Spleen (tissue), 7 donors: ENCODE results near the gene MSI2.

ENCODE experiments used
- POLR2A ChIP-seq, 3 donors: fragments of 450-650 bp; IDR thresholded peaks; one replicate each; pipeline ENCODE4 v1.5.1; 2017; ENCODE audit warnings: antibody characterized with exemption in 3 of 3, mild to moderate bottlenecking in 1 of 3
- POLR2AphosphoS5 ChIP-seq, 3 donors: sonication (generic); formaldehyde crosslinking; IDR thresholded peaks; one replicate each; pipeline ENCODE4 v1.5.1; 2017; ENCODE audit warnings: antibody characterized with exemption in 3 of 3
- TF ChIP-seq, protein P1 (sequence below), 11 experiments: fragments of 200-600 bp in 7 of 11; fragments of 450-650 bp in 4 of 11; sonication (generic) in 4 of 11; IDR thresholded peaks in 8 of 11; conservative IDR thresholded peaks in 3 of 11; 1 replicate in 7 of 11; 2 replicates in 4 of 11; pipeline versions ENCODE4 v1.4.0 to v1.8.0; 2016 to 2021; ENCODE audit warnings: antibody characterized with exemption in 11 of 11, inconsistent platforms in 4 of 11, mild to moderate bottlenecking in 1 of 11
- donor health status: DM: no; HTN: no; CAD: no; lungs with moderate emphysema.
- donor health status: DM: no; HTN: no; CAD: no.
- donor health status: DM: no; HTN: no; CAD: no.

DNA sequence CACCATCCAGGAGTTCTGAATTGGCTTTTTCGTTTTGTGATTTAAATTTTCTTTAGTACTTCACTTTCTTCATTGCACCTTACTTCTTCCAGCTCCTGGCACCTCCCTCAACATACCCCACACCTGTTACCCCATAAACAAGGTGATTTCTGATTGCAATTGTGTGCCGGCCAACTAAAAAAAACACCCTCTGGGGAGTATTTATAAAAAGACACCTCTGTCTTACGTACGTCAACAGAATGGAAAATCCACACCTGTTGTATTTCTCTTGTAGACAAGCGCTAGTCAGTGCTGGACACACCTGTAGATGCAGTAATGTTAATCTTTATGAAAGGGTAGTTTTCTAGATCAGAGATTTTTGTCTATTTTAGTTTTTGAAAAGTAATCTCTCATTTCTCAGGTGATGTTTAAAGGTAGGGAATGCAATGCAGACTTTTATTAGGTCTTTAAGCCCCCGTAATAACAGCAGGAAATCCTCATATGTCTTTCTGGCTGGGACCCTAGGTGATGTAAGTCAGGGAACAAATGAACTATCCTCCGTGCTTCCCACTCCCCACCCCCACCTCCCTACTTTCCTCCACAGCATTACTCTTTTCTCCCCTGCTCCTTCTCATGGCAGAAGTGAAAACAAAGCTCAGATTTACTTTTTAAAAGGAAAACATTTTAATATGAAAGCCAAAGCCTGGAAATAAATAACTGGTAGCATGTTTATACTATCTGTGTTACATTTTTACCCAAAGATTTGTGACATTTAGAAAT, 4.2 kb downstream of the MSI2 start:
- TF ChIP-seq, protein P1, sequence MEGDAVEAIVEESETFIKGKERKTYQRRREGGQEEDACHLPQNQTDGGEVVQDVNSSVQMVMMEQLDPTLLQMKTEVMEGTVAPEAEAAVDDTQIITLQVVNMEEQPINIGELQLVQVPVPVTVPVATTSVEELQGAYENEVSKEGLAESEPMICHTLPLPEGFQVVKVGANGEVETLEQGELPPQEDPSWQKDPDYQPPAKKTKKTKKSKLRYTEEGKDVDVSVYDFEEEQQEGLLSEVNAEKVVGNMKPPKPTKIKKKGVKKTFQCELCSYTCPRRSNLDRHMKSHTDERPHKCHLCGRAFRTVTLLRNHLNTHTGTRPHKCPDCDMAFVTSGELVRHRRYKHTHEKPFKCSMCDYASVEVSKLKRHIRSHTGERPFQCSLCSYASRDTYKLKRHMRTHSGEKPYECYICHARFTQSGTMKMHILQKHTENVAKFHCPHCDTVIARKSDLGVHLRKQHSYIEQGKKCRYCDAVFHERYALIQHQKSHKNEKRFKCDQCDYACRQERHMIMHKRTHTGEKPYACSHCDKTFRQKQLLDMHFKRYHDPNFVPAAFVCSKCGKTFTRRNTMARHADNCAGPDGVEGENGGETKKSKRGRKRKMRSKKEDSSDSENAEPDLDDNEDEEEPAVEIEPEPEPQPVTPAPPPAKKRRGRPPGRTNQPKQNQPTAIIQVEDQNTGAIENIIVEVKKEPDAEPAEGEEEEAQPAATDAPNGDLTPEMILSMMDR (IDR thresholded peaks at IDR 0.05 in 8 of 11, conservative IDR thresholded peaks at IDR 0.05 in 3 of 11), result no peak
- TF ChIP-seq POLR2A (IDR thresholded peaks at IDR 0.05) (no peak), POLR2AphosphoS5 (IDR thresholded peaks at IDR 0.05) (no peak)
